Measurements from ENCODE around the gene MSGN1. TPM values are rescaled to one million over a fixed set of nuclear protein-coding genes. Genes with fewer than 3 reads are reported as not detected.
A peak's percentile ranks its signal among the peaks of the same experiment; 100 is the strongest.

MSGN1 gene
- polyA plus RNA-seq, 1 experiment, result not detected

GRCh38 chr2:17781482-17781881 lies 34.8 kb upstream of the MSGN1 start:
- Histone ChIP-seq H3K9me3 (ENCODE audit: control insufficient read depth, insufficient read depth, low read length) (no peaks in the 10 kb centered on the region), H3K4me3 (ENCODE audit: low read depth, low read length) (no peak overlapping the region), H3K27ac (ENCODE audit: low read depth, low read length) (no peak overlapping the region), H3K27me3 (ENCODE audit: control insufficient read depth, insufficient read depth, low read length) (no peaks in the 10 kb centered on the region)
- ChIA-PET POLR2A (interaction anchor here (0.6 kb wide), 1 partner anchor 51 kb away, joined by 4 read pairs; no protein-coding TSS in a partner anchor), CTCF (interaction anchor here (0.6 to 1.1 kb wide), 2 partner anchors 9 to 107 kb away, joined by 3 read pairs; no protein-coding TSS in a partner anchor)
- TF ChIP-seq CTCF (IDR thresholded peaks at IDR 0.05; ENCODE audit: low read depth, low read length), result no peak
- DNase-seq (ENCODE audit: low read depth, low spot score), result no peak

- H3K4me3 ChIP-seq (ENCODE audit: low read depth, low read length), result no peak overlapping the region
- no peak for TF ChIP-seq CTCF (IDR thresholded peaks at IDR 0.05; ENCODE audit: low read depth, low read length)
- no peak for DNase-seq (ENCODE audit: low read depth, low spot score)
- ChIA-PET POLR2A (no interaction called here), CTCF (interaction anchor here (0.5 kb wide), 1 partner anchor 40 kb away, joined by 3 read pairs; no protein-coding TSS in a partner anchor)
- no peaks in the 10 kb centered on the region for H3K9me3 ChIP-seq (ENCODE audit: control insufficient read depth, insufficient read depth, low read length)
- no peak overlapping the region for H3K27ac ChIP-seq (ENCODE audit: low read depth, low read length)
- no peaks in the 10 kb centered on the region for H3K27me3 ChIP-seq (ENCODE audit: control insufficient read depth, insufficient read depth, low read length)
Measured at GRCh38 chr2:17786727-17787126, 29.5 kb upstream of the MSGN1 start.

- H3K27ac ChIP-seq (ENCODE audit: low read depth, low read length), result no peak overlapping the region
- CTCF ChIA-PET, result no interaction called here
- POLR2A ChIA-PET, result no interaction called here
Measured at GRCh38 chr2:17788773-17789172, 27.5 kb upstream of the MSGN1 start.

GRCh38 chr2:17790536-17790935 lies 25.7 kb upstream of the MSGN1 start:
- Histone ChIP-seq H3K4me3 (ENCODE audit: low read depth, low read length) (no peak overlapping the region), H3K9me3 (ENCODE audit: control insufficient read depth, insufficient read depth, low read length) (no peaks in the 10 kb centered on the region), H3K27me3 (ENCODE audit: control insufficient read depth, insufficient read depth, low read length) (no peaks in the 10 kb centered on the region), H3K27ac (ENCODE audit: low read depth, low read length) (no peak overlapping the region)
- no peak for TF ChIP-seq CTCF (IDR thresholded peaks at IDR 0.05; ENCODE audit: low read depth, low read length)
- ChIA-PET POLR2A (no interaction called here), CTCF (interaction anchor here (0.6 kb wide), 1 partner anchor 388 kb away, joined by 3 read pairs; no protein-coding TSS in a partner anchor)
- DNase-seq (ENCODE audit: low read depth, low spot score), result no peak

More at GRCh38 chr2:17788773-17789172, 27.5 kb upstream of the MSGN1 start:
- no peak for TF ChIP-seq CTCF (IDR thresholded peaks at IDR 0.05; ENCODE audit: low read depth, low read length)
- H3K9me3 ChIP-seq (ENCODE audit: control insufficient read depth, insufficient read depth, low read length), result no peaks in the 10 kb centered on the region
- no peaks in the 10 kb centered on the region for H3K27me3 ChIP-seq (ENCODE audit: control insufficient read depth, insufficient read depth, low read length)
- H3K4me3 ChIP-seq (ENCODE audit: low read depth, low read length), result no peak overlapping the region
- DNase-seq (ENCODE audit: low read depth, low spot score), result no peak

- no peak overlapping the region for H3K27ac ChIP-seq (ENCODE audit: low read depth, low read length)
- ChIA-PET POLR2A (no interaction called here), CTCF (interaction anchor here (0.6 to 1.4 kb wide), 2 partner anchors 72 to 387 kb away, joined by 3 to 4 read pairs; no protein-coding TSS in a partner anchor)
Measured at GRCh38 chr2:17791121-17791816, 25.0 kb upstream of the MSGN1 start.

More at GRCh38 chr2:17791121-17791816, 25.0 kb upstream of the MSGN1 start:
- no peaks in the 10 kb centered on the region for H3K9me3 ChIP-seq (ENCODE audit: control insufficient read depth, insufficient read depth, low read length)
- no peaks in the 10 kb centered on the region for H3K27me3 ChIP-seq (ENCODE audit: control insufficient read depth, insufficient read depth, low read length)
- DNase-seq (ENCODE audit: low read depth, low spot score), result peak; percentile 78
- TF ChIP-seq CTCF (IDR thresholded peaks at IDR 0.05; ENCODE audit: low read depth, low read length), result no peak
- no peak overlapping the region for H3K4me3 ChIP-seq (ENCODE audit: low read depth, low read length)

Measured in AG04450 (cell line).